C4-2B (cell line): ENCODE data around the gene KDM5A.
"Not testable (repeated sequence)": the region's sequence is repeated elsewhere in the genome, so short reads cannot be mapped to it uniquely, and the experiment has no call there.

Source experiments
- H3K27ac ChIP-seq: fragments of 450-650 bp; 2 replicates; pipeline ENCODE4 v1.5.1; 2017
- ZFX ChIP-seq: fragments of 450-650 bp; IDR thresholded peaks from 2 replicates; pipeline ENCODE4 v1.6.1; 2017
- TF ChIP-seq, protein P1 (sequence below): fragments of 450-650 bp; conservative IDR thresholded peaks from 2 replicates; pipeline ENCODE4 v1.5.1; 2017; ENCODE audit warnings: mild to moderate bottlenecking

Gene KDM5A

DNA sequence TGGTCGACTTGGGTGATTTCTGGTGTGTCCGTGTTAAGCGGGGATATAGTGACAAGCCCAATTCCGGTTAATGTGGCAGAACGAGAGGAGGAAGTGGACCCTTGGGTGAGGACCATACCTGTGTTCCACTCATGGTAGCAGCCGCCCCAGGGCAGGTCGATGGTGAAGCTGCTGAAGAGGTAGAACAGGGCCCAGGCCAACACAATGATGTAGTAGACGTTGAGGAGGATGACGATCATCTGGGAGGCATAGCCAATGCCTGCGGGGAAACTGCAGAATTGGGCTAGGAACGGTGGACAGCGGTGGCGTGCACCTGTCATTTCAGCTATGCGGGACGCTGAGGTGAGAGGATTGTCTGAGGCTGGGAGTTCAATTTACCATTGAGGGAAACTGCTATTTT lies 146.6 kb downstream of the KDM5A start:
- H3K27ac ChIP-seq, result no peak overlapping the region
- TF ChIP-seq, protein P1, sequence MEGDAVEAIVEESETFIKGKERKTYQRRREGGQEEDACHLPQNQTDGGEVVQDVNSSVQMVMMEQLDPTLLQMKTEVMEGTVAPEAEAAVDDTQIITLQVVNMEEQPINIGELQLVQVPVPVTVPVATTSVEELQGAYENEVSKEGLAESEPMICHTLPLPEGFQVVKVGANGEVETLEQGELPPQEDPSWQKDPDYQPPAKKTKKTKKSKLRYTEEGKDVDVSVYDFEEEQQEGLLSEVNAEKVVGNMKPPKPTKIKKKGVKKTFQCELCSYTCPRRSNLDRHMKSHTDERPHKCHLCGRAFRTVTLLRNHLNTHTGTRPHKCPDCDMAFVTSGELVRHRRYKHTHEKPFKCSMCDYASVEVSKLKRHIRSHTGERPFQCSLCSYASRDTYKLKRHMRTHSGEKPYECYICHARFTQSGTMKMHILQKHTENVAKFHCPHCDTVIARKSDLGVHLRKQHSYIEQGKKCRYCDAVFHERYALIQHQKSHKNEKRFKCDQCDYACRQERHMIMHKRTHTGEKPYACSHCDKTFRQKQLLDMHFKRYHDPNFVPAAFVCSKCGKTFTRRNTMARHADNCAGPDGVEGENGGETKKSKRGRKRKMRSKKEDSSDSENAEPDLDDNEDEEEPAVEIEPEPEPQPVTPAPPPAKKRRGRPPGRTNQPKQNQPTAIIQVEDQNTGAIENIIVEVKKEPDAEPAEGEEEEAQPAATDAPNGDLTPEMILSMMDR, result no peak
- no peak for TF ChIP-seq ZFX

DNA sequence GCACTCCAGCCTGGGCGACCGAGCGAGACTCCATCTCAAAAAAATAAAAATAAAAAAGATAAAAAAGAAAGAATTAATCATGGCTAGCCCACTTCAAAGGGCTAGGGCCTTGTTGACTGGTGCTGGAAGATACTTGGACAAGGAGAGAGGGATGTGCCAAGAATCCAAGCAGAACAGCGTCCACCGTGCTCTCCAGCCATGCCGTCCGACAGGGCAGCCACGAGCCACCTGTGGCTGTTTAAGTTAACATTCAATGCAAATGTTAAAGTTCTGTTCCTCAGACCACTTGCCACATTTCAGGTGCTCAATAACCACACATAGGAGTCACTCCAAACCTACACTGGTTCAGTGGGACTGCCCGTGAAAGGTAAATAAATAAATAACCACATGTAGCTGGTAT lies 147.9 kb downstream of the KDM5A start:
- TF ChIP-seq, protein P1, result no peak
- no peak for TF ChIP-seq ZFX
- no peak overlapping the region for H3K27ac ChIP-seq

DNA sequence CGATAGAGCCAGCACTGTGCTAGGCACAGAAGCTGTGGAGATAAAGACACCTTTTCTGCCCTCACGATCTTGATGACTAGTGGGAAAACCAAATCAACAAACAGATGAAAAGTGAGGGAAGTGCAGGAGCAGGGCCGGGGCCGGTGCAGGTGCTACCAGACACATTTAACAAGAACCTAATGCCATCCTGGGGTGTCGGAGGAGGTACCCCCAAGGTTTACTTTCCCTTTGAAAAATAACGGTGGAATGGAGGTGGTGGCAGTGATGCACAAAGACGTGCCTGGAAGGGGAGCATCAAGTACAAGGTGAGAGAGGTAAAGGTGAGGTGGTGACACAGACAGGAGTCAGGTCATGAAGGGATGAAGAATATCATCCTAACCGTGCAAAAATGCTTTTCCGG lies 148.6 kb downstream of the KDM5A start:
- no peak for TF ChIP-seq ZFX
- TF ChIP-seq, protein P1, result no peak
- no peak overlapping the region for H3K27ac ChIP-seq

DNA sequence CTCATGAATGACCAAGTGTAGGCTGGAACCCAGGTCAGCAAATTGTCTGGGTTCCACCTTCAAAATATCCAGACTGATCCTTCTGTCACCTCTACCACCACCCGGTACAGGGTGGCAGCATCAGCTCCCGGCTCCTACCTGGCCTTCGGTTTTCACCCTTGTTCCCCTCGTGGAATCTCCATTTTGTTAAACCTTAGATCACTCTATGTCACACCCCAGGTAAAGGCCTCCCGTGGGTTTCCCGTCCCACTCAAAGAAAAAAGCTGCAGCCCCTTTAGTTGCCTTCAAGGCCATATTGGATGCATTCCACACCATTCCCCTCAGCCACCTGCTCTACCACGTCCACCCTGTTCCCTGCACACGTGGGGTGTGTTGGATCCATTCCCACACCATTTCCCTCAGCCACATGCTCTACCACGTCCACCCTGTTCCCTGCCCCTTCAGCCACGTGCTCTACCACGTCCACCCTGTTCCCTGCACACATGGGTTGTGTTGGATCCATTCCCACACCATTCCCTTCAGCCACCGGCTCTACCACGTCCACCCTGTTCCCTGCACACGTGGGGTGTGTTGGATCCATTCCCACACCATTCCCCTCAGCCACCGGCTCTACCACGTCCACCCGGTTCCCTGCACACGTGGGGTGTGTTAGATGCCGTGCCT lies 150.3 kb downstream of the KDM5A start:
- no peak overlapping the region for H3K27ac ChIP-seq
- TF ChIP-seq, protein P1, result no peak
- TF ChIP-seq ZFX, result no peak

DNA sequence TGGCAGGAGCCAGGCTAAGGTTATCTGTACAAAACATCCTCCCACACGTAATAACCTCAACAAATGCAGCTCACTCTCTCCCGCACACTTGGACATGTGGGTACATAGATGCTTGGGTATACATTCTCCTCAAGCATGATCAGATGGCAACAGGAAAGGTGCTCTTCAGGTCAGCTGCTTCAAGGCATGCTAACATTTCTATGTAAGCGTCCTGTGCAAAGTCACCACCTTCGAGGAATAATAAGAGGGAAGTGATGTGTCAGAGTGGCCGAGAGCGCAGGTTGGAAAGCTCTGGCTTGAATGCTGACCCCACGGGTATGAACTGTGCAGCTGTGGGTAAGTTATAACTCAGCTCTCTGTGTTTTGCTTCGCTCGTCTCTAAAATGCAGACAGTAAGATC lies 151.0 kb downstream of the KDM5A start:
- H3K27ac ChIP-seq, result no peak overlapping the region
- TF ChIP-seq, protein P1, result no peak

DNA sequence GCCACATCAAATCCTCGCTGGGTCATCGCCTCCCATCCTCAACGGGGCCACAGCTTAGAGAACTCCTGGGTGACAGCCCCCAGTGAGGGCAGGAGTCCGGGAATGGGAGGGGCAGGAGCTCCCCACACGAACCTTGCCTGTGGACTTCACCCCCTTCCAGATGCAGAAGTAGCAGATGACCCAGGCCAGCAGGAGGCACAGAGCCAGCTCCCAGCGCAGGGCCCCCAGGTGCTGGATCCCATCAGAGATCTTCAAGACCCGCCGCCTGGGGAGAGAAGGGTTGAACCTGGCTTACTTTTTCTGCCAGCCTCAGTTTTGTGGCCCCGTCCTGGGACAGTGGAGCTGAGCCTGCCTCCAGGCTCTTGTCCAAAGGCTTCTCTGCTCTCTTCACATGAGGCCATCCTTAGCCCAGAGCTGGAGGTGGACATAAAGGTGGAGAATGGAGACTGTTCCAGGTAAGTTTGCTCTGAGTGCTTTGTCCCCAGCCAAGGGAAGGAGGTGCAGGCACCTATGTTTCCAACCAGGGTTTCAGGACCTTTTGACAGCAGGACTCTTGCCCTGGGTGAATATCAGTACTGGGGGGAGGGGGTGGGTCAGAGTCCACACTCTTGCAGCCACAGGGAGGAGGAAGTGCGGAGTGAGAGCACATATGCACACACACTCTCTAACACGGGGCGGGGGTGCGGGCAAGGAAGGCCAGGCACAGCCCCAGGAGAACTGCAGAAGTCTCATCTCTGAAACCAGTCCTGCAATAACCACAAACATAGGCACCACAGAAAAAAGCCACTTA lies 151.9 kb downstream of the KDM5A start:
- H3K27ac ChIP-seq, result no peak overlapping the region
- TF ChIP-seq, protein P1, result no peak
- TF ChIP-seq ZFX, result no peak

DNA sequence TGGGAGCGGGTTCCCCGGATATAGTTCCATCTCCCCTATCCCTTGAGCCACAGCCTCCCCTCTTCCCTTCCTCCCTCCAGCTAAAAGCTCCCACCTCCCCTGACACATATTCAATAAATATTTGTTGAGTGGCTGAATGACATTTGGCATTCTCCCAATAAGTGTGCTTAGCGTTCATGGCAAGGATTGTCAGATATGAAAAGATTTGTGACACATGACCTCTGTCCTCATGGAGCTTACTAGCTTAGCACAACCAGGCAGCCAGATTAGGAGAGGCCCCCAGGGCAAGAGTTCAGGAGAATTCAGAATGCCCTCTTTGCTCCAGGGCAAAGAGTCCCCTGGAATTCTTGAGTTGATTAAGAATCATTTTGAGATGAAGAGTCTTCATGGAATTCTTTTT lies 152.7 kb downstream of the KDM5A start:
- H3K27ac ChIP-seq, result no peak overlapping the region
- TF ChIP-seq, protein P1, result no peak
- TF ChIP-seq ZFX, result no peak

DNA sequence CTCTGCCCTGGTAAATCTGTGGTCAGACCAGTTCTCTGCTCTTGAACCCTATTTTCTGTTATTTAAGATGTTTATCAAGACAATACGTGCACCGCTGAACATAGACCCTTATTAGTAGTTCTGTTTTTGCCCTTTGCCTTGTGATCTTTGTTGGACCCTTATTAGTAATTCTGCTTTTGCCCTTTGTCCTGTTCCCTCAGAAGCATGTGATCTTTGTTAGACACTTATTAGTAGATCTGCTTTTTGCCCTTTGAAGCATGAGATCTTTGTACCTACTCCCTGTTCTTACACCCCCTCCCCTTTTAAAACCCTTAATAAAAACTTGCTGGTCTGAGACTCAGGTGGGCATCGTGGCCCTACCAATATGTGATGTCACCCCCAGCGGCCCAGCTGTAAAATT lies 153.2 kb downstream of the KDM5A start:
- H3K27ac ChIP-seq, result not testable (repeated sequence)
